Esophagus squamous epithelium (tissue), 5 donors: ENCODE data around the gene ZSCAN1. TPM values are rescaled to one million over a fixed set of nuclear protein-coding genes. Genes with fewer than 3 reads are reported as not detected.
A peak's percentile ranks its signal among the peaks of the same experiment; 100 is the strongest.

Experiments used
- DNase-seq: peaks from one replicate; lab custom pipeline; 2025; lab: John Stamatoyannopoulos, UW
- H3K27ac ChIP-seq, 4 donors: fragments of 200-600 bp; sonication (generic); one replicate each; pipeline ENCODE4 v1.5.1; 2016 to 2019; ENCODE audit warnings: mild to moderate bottlenecking in 1 of 4
- H3K27me3 ChIP-seq, 4 donors: fragments of 200-600 bp; sonication (generic); 1 replicate in 3 of 4; 2 replicates in 1 of 4; pipeline versions ENCODE4 v1.5.1 to v1.6.0; 2017 to 2021; ENCODE audit warnings: antibody characterized with exemption in 1 of 4
- H3K36me3 ChIP-seq, 3 donors: fragments of 200-600 bp; sonication (generic); one replicate each; pipeline ENCODE4 v1.5.1; 2016 to 2019
- H3K4me1 ChIP-seq, 3 donors: fragments of 200-600 bp; sonication (generic); one replicate each; pipeline ENCODE4 v1.5.1; 2017 to 2019
- H3K4me3 ChIP-seq, 4 donors: fragments of 200-600 bp; sonication (generic); 1 replicate in 3 of 4; 2 replicates in 1 of 4; pipeline ENCODE4 v1.5.1; 2016 to 2019; ENCODE audit warnings: mild to moderate bottlenecking in 2 of 4, moderate library complexity in 1 of 4
- H3K9me3 ChIP-seq, 3 donors: fragments of 200-600 bp; sonication (generic); one replicate each; pipeline ENCODE4 v1.5.1; 2016 to 2019
- CTCF ChIP-seq, 6 experiments: fragments of 450-650 bp in 4 of 6; fragments of 200-600 bp in 2 of 6; sonication (generic) in 2 of 6; IDR thresholded peaks; one replicate each; pipeline ENCODE4 v1.5.1; 2016 to 2019; ENCODE audit warnings: antibody characterized with exemption in 6 of 6, mild to moderate bottlenecking in 4 of 6, moderate library complexity in 4 of 6
- POLR2A ChIP-seq, 4 donors: fragments of 450-650 bp; IDR thresholded peaks; one replicate each; pipeline ENCODE4 v1.6.1; 2017; ENCODE audit warnings: antibody characterized with exemption in 4 of 4, mild to moderate bottlenecking in 4 of 4, moderate library complexity in 3 of 4
- WGBS, 2 donors: methylation state at CpG; one replicate each; pipeline ENCODE4 v1.1.5; 2018; 5-methylcytosine and 5-hydroxymethylcytosine counted together
- intact Hi-C: fragments of 100-400 bp; cut with DNase I; formaldehyde crosslinking; loops from one replicate; pipeline ENCODE4 v1.15.0; 2022
- total RNA-seq, 4 donors: library from RNA; depleted of rRNA; stranded (reverse); fragments of >200 nt; gene quantifications; one replicate each; pipeline ENCODE4 v1.1.0, GENCODE V29; 2016
- donor health status: DM: yes; HTN: yes; CAD: no.

The ZSCAN1 gene
- total RNA-seq, 4 donors from 2014 or later: 0.48 TPM; not detected in 3

- Histone ChIP-seq H3K4me3 (no peak overlapping the region), H3K27ac (no peak overlapping the region), H3K4me1 (peaks cover 0 to 21% (median 4%) of the 10 kb centered on the region in 3 donors), H3K36me3 (peaks cover 0 to 3% (median 0%) of the 10 kb centered on the region in 3 donors), H3K9me3 (peaks cover 0 to 41% (median 18%) of the 10 kb centered on the region in 3 donors), H3K27me3 (no peaks in the 10 kb centered on the region)
- no peak for DNase-seq
- 79 to 95% methylated on average over 4 to 6 of the region's 8 CpGs for WGBS, 2 donors
- TF ChIP-seq POLR2A (IDR thresholded peaks at IDR 0.05) (no peak), CTCF (IDR thresholded peaks at IDR 0.05) (no peak)
- intact Hi-C loops: no loop called here
These were observed 23.0 kb downstream of the ZSCAN1 start for GRCh38 chr19:58056861-58057260.

GRCh38 chr19:58058467-58058866 is 24.6 kb downstream of the ZSCAN1 start:
- intact Hi-C loops: no loop called here
- WGBS, 2 donors: 80 to 86% methylated on average over 12 to 13 of the region's 13 CpGs
- peaks cover 0 to 34% (median 19%) of the 10 kb centered on the region in 3 donors for H3K9me3 ChIP-seq
- no peaks in the 10 kb centered on the region for H3K27me3 ChIP-seq
- peaks cover 0 to 21% (median 4%) of the 10 kb centered on the region in 3 donors for H3K4me1 ChIP-seq
- H3K27ac ChIP-seq: peak overlapping the region; percentile 84 to 92 (median 91)
- DNase-seq: no peak
- H3K4me3 ChIP-seq: peak overlapping the region in 3 of 4 donors; percentile 62 to 75 (median 68)
- TF ChIP-seq CTCF (IDR thresholded peaks at IDR 0.05) (no peak), POLR2A (IDR thresholded peaks at IDR 0.05) (no peak)
- peaks cover 0 to 17% (median 0%) of the 10 kb centered on the region in 3 donors for H3K36me3 ChIP-seq

- Histone ChIP-seq H3K27ac (peak within 1 kb of the TSS; percentile 84 to 92 (median 91)), H3K36me3 (peaks cover 0 to 23% (median 0%) of the 10 kb centered on the region in 3 donors), H3K4me3 (peak within 1 kb of the TSS; percentile 48 to 75 (median 65)), H3K4me1 (peaks cover 0 to 21% (median 4%) of the 10 kb centered on the region in 3 donors), H3K27me3 (no peaks in the 10 kb centered on the region), H3K9me3 (peaks cover 0 to 31% (median 12%) of the 10 kb centered on the region in 3 donors)
- 6 to 7% methylated on average over 5 to 26 of the region's 62 CpGs for WGBS, 2 donors
- peak; percentile 17 for DNase-seq
- intact Hi-C loops: no loop called here
- no peak for TF ChIP-seq CTCF (IDR thresholded peaks at IDR 0.05)
- peak in 1 of 4 donors; percentile 28 for TF ChIP-seq POLR2A (IDR thresholded peaks at IDR 0.05)
These were observed 25.3 kb downstream of the ZSCAN1 start, which contains the start of gene ZNF135 for GRCh38 chr19:58059003-58059670. Gene ZNF135 (plus strand): TSS chr19:58059282. CDS start chr19:58060003, 721 bp downstream.

- H3K27me3 ChIP-seq: no peaks in the 10 kb centered on the region
- no peak for TF ChIP-seq POLR2A (IDR thresholded peaks at IDR 0.05)
- no peak for TF ChIP-seq CTCF (IDR thresholded peaks at IDR 0.05)
- H3K4me3 ChIP-seq: peak overlapping the region; percentile 48 to 75 (median 65)
- intact Hi-C loops: no loop called here
- peaks cover 0 to 33% (median 8%) of the 10 kb centered on the region in 3 donors for H3K9me3 ChIP-seq
- no peak for DNase-seq
- 50 to 80% methylated on average over 2 to 7 of the region's 28 CpGs for WGBS, 2 donors
- H3K36me3 ChIP-seq: peaks cover 0 to 29% (median 0%) of the 10 kb centered on the region in 3 donors
- H3K4me1 ChIP-seq: peaks cover 0 to 21% (median 4%) of the 10 kb centered on the region in 3 donors
- peak overlapping the region; percentile 84 to 92 (median 91) for H3K27ac ChIP-seq
These were observed 25.9 kb downstream of the ZSCAN1 start for GRCh38 chr19:58059671-58060078.

GRCh38 chr19:58060231-58060630 is 26.4 kb downstream of the ZSCAN1 start:
- intact Hi-C loops: no loop called here
- H3K36me3 ChIP-seq: peaks cover 0 to 34% (median 0%) of the 10 kb centered on the region in 3 donors
- H3K4me1 ChIP-seq: peaks cover 0 to 20% (median 4%) of the 10 kb centered on the region in 3 donors
- H3K4me3 ChIP-seq: peak overlapping the region in 2 of 4 donors; percentile 68 to 75
- no peak overlapping the region for H3K27ac ChIP-seq
- peaks cover 0 to 39% (median 14%) of the 10 kb centered on the region in 3 donors for H3K9me3 ChIP-seq
- TF ChIP-seq CTCF (IDR thresholded peaks at IDR 0.05) (no peak), POLR2A (IDR thresholded peaks at IDR 0.05) (no peak)
- no peak for DNase-seq
- WGBS, 2 donors: 83 to 85% methylated on average over 14 to 17 of the region's 24 CpGs
- H3K27me3 ChIP-seq: no peaks in the 10 kb centered on the region
